Effector memory CD4-positive, alpha-beta T cell (primary cell): ENCODE data around the gene SLFNL1.

Experiments used
- DNase-seq, 3 donors: peaks; one replicate each; pipeline ENCODE4 v3.0.0-alpha.2; 2020
- H3K27ac ChIP-seq: 2 replicates; pipeline ENCODE4 v1.7.0; 2013; ENCODE audit warnings: mild to moderate bottlenecking, low read length, moderate library complexity; ENCODE audit not compliant: insufficient read depth, poor library complexity, severe bottlenecking
- H3K27me3 ChIP-seq: replicated peaks from 2 replicates; pipeline ENCODE4 v1.7.0; 2013; ENCODE audit warnings: mild to moderate bottlenecking, low read length; ENCODE audit not compliant: insufficient read depth, control insufficient read depth, poor library complexity, severe bottlenecking
- H3K36me3 ChIP-seq: 2 replicates; pipeline ENCODE4 v1.7.0; 2013; ENCODE audit warnings: mild to moderate bottlenecking, low read length, moderate library complexity; ENCODE audit not compliant: control insufficient read depth, insufficient read depth
- H3K4me1 ChIP-seq: 2 replicates; pipeline ENCODE4 v1.7.0; 2013; ENCODE audit warnings: low read length, mild to moderate bottlenecking; ENCODE audit not compliant: control insufficient read depth, insufficient read depth, poor library complexity, severe bottlenecking
- H3K4me3 ChIP-seq: 2 replicates; pipeline ENCODE4 v1.7.0; 2013; ENCODE audit warnings: low read length, low read depth, mild to moderate bottlenecking; ENCODE audit not compliant: insufficient read depth, poor library complexity, severe bottlenecking
- H3K9me3 ChIP-seq: 2 replicates; pipeline ENCODE4 v1.7.0; 2013; ENCODE audit warnings: mild to moderate bottlenecking, low read length, moderate library complexity; ENCODE audit not compliant: control insufficient read depth

Gene SLFNL1

DNA sequence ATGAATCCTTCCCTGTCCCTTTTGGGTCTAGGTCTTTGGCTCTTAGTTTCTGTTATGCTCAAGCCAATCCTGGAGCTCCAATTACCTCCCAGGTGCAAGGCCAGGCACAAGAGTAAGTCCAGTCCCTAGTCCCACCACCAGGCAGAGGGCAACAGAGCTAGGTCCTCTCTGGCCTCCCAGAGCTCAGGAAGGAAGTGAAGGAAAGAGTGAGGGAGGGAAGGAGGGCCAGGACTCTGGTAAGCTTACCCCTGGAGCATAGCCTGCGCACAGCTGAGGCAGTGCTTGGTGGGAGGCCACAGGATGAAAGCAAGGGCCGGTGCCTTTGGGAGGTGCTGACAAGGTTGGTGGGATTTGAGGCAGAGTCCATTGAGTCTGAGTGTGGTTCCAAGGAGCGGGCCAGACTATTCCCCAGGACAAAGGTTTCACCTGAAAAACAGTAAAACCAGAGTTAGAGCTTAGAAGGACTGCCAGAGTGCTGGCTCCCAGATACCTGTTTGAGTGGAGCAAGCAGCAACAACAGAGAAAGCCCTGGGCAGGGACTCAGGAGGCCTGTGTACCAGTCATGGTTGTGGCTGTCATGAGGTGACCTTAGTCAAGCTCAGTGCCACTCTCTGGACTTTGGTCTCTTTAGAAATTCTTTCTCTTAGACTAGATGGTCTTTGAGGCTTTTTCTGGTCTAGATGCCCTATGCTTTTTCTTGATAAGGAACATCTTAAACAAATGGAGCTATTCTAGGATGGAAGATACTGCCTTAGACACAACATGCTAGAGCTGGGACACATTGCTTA lies 15.8 kb upstream of the SLFNL1 start:
- H3K4me1 ChIP-seq, result no peaks in the 10 kb centered on the region
- peaks cover 26% of the 10 kb centered on the region for H3K36me3 ChIP-seq
- no peak for DNase-seq
- no peak overlapping the region for H3K4me3 ChIP-seq
- no peaks in the 10 kb centered on the region for H3K9me3 ChIP-seq
- H3K27me3 ChIP-seq, result no peaks in the 10 kb centered on the region
- no peak overlapping the region for H3K27ac ChIP-seq

DNA sequence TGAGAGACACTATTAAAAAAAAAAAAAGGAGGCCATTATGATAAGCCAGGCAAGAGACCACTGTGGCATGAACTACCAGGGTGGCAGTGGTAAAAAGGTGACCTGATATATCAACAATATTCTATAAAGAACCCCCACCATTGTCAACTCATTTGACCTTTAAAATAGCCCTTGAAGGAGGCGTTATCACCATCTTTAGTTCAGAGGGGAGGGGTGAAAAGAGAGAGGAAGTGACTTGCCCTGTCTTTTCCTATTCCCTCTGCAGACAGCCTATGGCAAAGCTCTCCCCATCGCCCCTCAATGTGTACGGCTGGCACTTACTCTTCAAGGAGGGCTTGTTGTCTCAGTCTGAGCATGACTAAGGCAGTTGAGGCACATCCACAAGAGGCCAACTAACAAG lies 11.7 kb upstream of the SLFNL1 start:
- no peak for DNase-seq
- H3K4me3 ChIP-seq, result no peak overlapping the region
- H3K27me3 ChIP-seq, result no peaks in the 10 kb centered on the region
- peaks cover 31% of the 10 kb centered on the region for H3K36me3 ChIP-seq
- no peaks in the 10 kb centered on the region for H3K9me3 ChIP-seq
- H3K4me1 ChIP-seq, result no peaks in the 10 kb centered on the region
- H3K27ac ChIP-seq, result no peak overlapping the region

DNA sequence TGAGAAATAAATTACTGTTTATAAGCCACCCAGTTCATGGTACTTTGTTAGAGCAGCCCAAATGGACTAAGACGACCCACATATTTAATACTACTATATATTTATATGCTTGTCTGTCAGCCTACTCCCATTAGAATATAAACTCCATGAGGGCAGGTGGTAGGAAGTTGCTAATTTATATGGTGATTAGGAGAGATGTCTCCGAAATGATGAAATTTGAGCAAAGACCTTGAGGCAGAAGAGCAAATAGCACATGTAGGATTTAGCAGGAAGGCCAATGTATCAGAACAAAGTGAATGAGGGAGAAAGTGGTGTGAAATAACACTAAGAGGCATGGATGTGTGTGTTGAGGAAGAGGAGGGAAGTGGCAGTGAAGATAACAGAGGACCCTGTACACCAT lies 10.6 kb upstream of the SLFNL1 start:
- Histone ChIP-seq H3K9me3 (no peaks in the 10 kb centered on the region), H3K4me3 (no peak overlapping the region), H3K36me3 (peaks cover 31% of the 10 kb centered on the region), H3K4me1 (no peaks in the 10 kb centered on the region), H3K27ac (no peak overlapping the region), H3K27me3 (no peaks in the 10 kb centered on the region)
- no peak for DNase-seq

DNA sequence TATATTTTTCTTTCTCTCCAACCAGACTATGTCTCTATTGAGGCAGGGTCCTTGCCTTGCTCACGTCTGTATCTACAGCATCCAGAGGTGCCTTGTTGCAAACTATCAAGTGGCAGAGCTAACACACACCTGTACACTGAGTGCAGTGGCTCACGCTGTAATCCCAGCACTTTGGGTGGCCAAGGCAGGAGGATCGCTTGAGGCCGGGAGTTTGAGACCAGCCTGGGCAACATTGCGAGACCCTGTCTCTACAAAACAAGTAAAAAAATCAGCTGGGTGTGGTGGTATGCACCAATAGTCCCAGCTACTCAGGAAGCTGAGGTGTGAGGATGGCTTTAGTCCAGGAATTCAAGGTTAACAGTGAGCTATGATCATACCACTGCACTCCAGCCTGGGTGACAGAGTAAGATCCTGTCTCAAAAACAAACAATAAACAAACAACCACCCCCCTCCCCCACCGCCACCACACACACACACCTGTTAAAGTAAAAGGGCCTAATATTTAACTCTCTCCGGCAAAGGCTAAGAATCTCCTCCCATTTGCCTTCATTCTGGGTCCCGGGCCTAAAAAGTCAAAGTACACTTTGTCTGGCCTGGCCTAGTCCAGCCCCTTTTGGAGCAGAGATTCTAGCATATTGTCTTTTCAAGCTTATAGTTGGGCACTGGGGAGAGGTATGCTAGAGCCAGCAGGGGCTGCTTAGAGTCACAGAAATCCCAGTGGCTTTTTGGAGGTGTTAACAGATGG lies 9.5 kb upstream of the SLFNL1 start:
- Histone ChIP-seq H3K4me3 (no peak overlapping the region), H3K4me1 (no peaks in the 10 kb centered on the region), H3K9me3 (no peaks in the 10 kb centered on the region), H3K36me3 (peaks cover 29% of the 10 kb centered on the region), H3K27ac (no peak overlapping the region), H3K27me3 (no peaks in the 10 kb centered on the region)
- no peak for DNase-seq

DNA sequence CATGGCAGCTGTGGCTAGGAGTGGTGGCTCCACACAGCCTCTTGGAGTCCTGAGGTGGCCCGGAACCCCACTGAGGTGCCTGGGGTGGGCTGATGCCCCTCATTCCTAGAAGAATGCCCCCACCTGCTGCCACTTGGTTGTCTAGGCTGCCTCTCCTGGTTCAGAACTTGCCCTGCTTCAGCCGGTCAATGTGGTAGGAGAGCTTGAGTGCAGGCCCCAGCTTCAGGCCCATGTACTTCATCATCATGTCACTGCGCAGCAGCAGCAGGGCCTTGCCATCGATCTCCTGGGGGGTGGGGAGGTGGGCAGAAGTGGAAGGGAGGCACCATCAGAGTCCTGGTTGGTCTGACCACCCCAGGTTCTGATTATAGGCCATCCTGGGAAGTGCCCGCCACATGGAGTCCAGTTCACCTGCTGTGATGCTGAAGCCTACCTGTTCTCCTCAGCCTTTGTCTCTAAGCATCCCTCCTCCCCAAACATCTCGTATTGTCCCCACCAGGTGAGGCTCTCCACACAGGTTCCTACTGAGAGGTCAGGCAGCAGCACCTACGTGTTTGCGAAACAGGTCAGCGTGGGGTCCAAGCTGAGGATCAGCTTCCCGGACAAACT lies 6.6 kb upstream of the SLFNL1 start:
- no peak for DNase-seq
- H3K4me1 ChIP-seq, result no peaks in the 10 kb centered on the region
- peaks cover 17% of the 10 kb centered on the region for H3K36me3 ChIP-seq
- no peak overlapping the region for H3K27ac ChIP-seq
- H3K27me3 ChIP-seq, result no peaks in the 10 kb centered on the region
- no peaks in the 10 kb centered on the region for H3K9me3 ChIP-seq
- H3K4me3 ChIP-seq, result no peak overlapping the region

DNA sequence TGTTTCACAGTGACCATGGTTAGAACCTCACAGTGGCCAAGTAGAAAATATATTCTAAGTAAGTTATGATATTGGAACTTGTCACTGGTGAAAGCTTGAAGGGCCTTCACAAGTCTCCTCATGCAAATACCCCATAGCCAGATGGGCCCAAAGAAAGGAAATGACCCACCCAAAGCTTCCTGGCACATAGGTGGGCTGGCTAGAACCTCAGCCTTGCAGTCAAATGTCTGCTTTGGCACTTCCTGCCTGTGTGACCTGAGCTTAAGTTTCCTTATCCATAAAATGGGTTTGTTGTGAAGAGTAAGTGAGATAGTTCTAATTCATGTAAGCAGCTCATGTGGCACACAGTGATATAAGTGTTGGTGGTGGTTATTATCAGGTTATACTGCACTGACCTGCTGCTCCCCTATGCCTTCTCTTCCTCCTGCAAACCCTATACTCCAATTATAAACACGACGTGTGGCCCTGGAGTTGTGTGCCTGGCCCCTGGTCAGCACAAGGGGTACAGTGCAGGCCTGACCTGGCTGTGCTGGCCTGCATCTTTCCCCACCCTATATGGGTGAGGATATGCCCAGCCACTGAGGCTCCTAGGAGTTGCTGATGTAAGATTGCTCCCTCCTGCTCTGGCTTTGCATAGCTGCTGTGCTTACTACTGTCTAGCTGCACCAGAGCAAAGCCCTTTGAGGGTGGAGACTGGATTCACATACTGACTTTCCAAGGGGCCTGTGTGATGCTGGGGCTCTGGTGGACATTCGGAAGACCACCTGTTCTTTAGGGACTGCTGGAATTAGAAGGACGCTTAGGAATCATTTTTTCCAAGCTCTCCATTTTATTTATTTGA lies 4.7 kb upstream of the SLFNL1 start:
- Histone ChIP-seq H3K9me3 (no peaks in the 10 kb centered on the region), H3K27ac (no peak overlapping the region)

DNA sequence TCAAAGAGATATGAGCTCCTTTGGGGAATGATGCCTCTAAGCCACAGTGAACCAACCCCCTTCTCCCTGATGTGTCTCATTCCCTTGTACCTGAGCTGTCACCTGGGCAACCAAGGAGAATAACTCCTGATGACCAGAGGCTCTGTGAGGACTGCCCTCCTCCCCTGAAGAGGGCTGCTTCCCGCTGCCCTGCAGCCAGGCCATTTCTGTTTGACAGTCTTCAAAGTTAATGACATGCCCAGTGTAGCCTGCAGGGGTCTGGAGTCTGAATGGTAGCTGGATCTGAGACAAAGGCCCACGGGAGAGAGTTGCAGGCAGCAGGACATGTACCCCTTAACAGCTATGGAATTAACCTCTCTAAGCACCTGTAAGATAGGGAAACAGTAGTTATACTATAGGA lies 3.4 kb upstream of the SLFNL1 start:
- no peaks in the 10 kb centered on the region for H3K27me3 ChIP-seq
- no peaks in the 10 kb centered on the region for H3K4me1 ChIP-seq
- no peak overlapping the region for H3K27ac ChIP-seq
- no peaks in the 10 kb centered on the region for H3K9me3 ChIP-seq
- no peak for DNase-seq
- peaks cover 9% of the 10 kb centered on the region for H3K36me3 ChIP-seq
- H3K4me3 ChIP-seq, result no peak overlapping the region

More for the DNA sequence above, 4.7 kb upstream of the SLFNL1 start:
- no peaks in the 10 kb centered on the region for H3K27me3 ChIP-seq
- DNase-seq, result no peak
- H3K4me1 ChIP-seq, result no peaks in the 10 kb centered on the region
- peaks cover 9% of the 10 kb centered on the region for H3K36me3 ChIP-seq
- H3K4me3 ChIP-seq, result no peak overlapping the region

DNA sequence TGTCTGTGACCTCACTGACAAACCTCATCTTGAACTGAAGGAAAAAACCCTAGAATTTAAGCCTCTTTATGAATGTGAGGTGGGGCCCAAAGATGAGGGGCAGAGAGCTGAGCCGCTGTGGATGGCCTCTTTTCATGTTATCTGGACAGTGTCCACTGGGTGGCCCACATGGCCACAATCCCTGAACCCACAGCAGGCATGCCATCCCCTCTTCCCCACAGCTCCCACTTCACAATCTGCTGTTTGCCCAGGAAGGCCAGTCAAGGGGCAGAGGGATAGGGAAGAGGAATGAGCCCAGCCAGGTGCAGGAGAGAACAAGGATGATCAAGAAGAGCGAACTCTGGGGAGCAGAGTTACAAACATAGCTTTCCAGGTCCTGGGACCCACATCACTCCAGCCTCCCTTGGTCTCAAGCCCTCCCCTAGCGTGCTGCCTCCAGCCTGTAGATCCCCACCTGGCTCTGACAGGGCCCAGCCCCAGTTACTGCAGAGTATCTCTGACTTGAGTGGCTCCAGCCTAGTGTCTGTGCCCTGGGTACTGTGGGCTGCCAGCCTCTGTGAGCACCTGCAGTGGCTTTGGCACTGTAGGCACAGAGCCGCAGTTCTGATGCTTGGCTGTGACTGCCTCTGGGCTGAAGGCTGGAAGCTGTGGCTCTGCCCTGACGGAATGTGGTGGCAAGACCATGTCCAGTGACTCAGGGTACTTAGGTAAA lies 1.9 kb upstream of the SLFNL1 start:
- Histone ChIP-seq H3K4me3 (no peak overlapping the region), H3K36me3 (peaks cover 5% of the 10 kb centered on the region), H3K4me1 (no peaks in the 10 kb centered on the region), H3K9me3 (no peaks in the 10 kb centered on the region), H3K27ac (no peak overlapping the region), H3K27me3 (no peaks in the 10 kb centered on the region)
- DNase-seq, result no peak

DNA sequence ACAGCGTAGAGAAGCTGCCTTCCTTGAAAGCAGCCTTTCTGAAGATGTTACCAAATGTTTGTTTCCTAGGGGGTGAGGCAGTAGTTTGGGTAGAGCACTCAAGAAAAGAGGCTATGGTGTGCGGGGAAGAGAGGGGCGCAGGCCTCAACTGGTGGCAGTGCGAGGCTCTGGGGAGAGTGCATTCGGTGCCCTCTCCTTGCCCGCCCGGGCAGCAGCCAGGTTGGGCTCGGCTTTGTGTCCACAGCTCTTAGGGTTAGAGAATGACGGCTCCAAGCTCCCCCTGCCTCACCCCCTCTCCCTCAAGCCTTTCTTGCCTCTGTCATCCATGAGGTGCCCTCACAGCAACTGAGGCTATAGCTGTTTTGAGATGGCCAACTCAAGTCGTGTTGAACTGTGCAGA lies 899 bp upstream of the SLFNL1 start:
- Histone ChIP-seq H3K9me3 (no peaks in the 10 kb centered on the region), H3K27me3 (no peaks in the 10 kb centered on the region), H3K36me3 (peaks cover 5% of the 10 kb centered on the region), H3K4me3 (no peak overlapping the region), H3K27ac (no peak overlapping the region), H3K4me1 (no peaks in the 10 kb centered on the region)
- no peak for DNase-seq
